Stomach (tissue), 9 donors: ENCODE data around the gene IP6K3. TPM values are rescaled to one million over a fixed set of nuclear protein-coding genes. Genes with fewer than 3 reads are reported as not detected.
A peak's percentile ranks its signal among the peaks of the same experiment; 100 is the strongest.

Experiments used
- DNase-seq, 2 donors: peaks; one replicate each; pipeline versions ENCODE4 v3.0.0 to v3.0.0-alpha.2; 2013 to 2019
- H3K27ac ChIP-seq, 5 donors: fragments of 200-600 bp in 4 of 5; sonication (generic) in 4 of 5; one replicate each; pipeline ENCODE4 v1.5.1; 2013 to 2019; ENCODE audit warnings: mild to moderate bottlenecking in 1 of 5, moderate library complexity in 1 of 5
- H3K27me3 ChIP-seq, 3 donors: fragments of 200-600 bp; sonication (generic); one replicate each; pipeline ENCODE4 v1.5.1; 2017 to 2019; ENCODE audit warnings: mixed run types in 1 of 3
- H3K36me3 ChIP-seq, 4 donors: fragments of 200-600 bp; sonication (generic); 1 replicate in 3 of 4; 2 replicates in 1 of 4; pipeline ENCODE4 v1.5.1; 2016 to 2019
- H3K4me1 ChIP-seq, 4 donors: fragments of 200-600 bp; sonication (generic); one replicate each; pipeline ENCODE4 v1.5.1; 2016 to 2019
- H3K4me3 ChIP-seq, 4 donors: fragments of 200-600 bp; sonication (generic) in 3 of 4; one replicate each; pipeline ENCODE4 v1.5.1; 2016 to 2019; ENCODE audit warnings: mild to moderate bottlenecking in 1 of 4
- H3K9me3 ChIP-seq, 4 donors: fragments of 200-600 bp; sonication (generic); one replicate each; pipeline ENCODE4 v1.5.1; 2016 to 2019
- CTCF ChIP-seq, 7 experiments: fragments of 450-650 bp in 4 of 7; fragments of 200-600 bp in 3 of 7; sonication (generic) in 3 of 7; IDR thresholded peaks; one replicate each; pipeline ENCODE4 v1.5.1; 2016 to 2019; ENCODE audit warnings: antibody characterized with exemption in 7 of 7, control low read depth in 2 of 7, mild to moderate bottlenecking in 1 of 7
- EP300 ChIP-seq: sonication (generic); formaldehyde crosslinking; IDR thresholded peaks from one replicate; pipeline ENCODE4 v1.6.1; 2017; ENCODE audit warnings: antibody characterized with exemption
- POLR2A ChIP-seq, 4 donors: fragments of 450-650 bp; IDR thresholded peaks; one replicate each; pipeline ENCODE4 v1.6.1; 2016; ENCODE audit warnings: antibody characterized with exemption in 4 of 4, control low read depth in 2 of 4, mild to moderate bottlenecking in 1 of 4, moderate library complexity in 1 of 4
- POLR2AphosphoS5 ChIP-seq, 3 donors: sonication (generic); formaldehyde crosslinking; IDR thresholded peaks; one replicate each; pipeline ENCODE4 v1.6.1; 2016; ENCODE audit warnings: antibody characterized with exemption in 3 of 3
- WGBS, 5 donors: extraction: QIAGEN DNeasy Blood & Tissue Kit in 3 of 5; methylation state at CpG; one replicate each; pipeline versions ENCODE4 v1.1.5 to v1.1.7; 2013 to 2018; 5-methylcytosine and 5-hydroxymethylcytosine counted together
- intact Hi-C: fragments of 100-400 bp; cut with DNase I; formaldehyde crosslinking; loops from one replicate; pipeline ENCODE4 v1.15.1; 2023; ENCODE audit warnings: low total_unique reads
- polyA plus RNA-seq, 3 donors: library from polyadenylated mRNA; stranded (reverse); fragments of 200-250 nt; gene quantifications; one replicate each; pipeline ENCODE4 v1.2.3, GENCODE V29; 2013
- total RNA-seq, 5 donors: library from RNA; depleted of rRNA; stranded (reverse); fragments of >200 nt; gene quantifications; one replicate each; pipeline versions ENCODE4 v1.1.0 to v1.2.3, GENCODE V29; 2014 to 2016
- donor health status: healthy with polysubstance abuse.
- donor health status: Bipolar disorder and iron deficiency.
- donor health status: healthy.

IP6K3 gene
- total and polyA plus RNA-seq, 8 donors: 0.58 to 73.5 (median 1.9) TPM; not detected in 2

GRCh38 chr6:33769248-33769821, 22.6 kb upstream of the IP6K3 start:
- intact Hi-C loops: no loop called here
- DNase-seq: no peak
- H3K4me1 ChIP-seq: peaks cover 23 to 50% (median 39%) of the 10 kb centered on the region in 4 donors
- no peak overlapping the region for H3K4me3 ChIP-seq
- no peaks in the 10 kb centered on the region for H3K9me3 ChIP-seq
- 74 to 79% (median 76%) methylated on average over 10 of the region's 10 CpGs for WGBS, 5 donors
- TF ChIP-seq POLR2A (IDR thresholded peaks at IDR 0.05) (no peak), CTCF (IDR thresholded peaks at IDR 0.05) (no peak), POLR2AphosphoS5 (IDR thresholded peaks at IDR 0.05) (no peak), EP300 (no peak)
- peak overlapping the region in 2 of 5 donors; percentile 37 to 90 for H3K27ac ChIP-seq
- H3K36me3 ChIP-seq: peaks cover 19 to 27% (median 24%) of the 10 kb centered on the region in 4 donors
- no peaks in the 10 kb centered on the region for H3K27me3 ChIP-seq

GRCh38 chr6:33768644-33769120, 22.0 kb upstream of the IP6K3 start:
- Histone ChIP-seq H3K27me3 (no peaks in the 10 kb centered on the region), H3K9me3 (no peaks in the 10 kb centered on the region), H3K36me3 (peaks cover 16 to 21% (median 17%) of the 10 kb centered on the region in 4 donors), H3K4me3 (no peak overlapping the region), H3K4me1 (peaks cover 23 to 50% (median 39%) of the 10 kb centered on the region in 4 donors), H3K27ac (peak overlapping the region in 4 of 5 donors; percentile 34 to 42 (median 36))
- 29 to 33% (median 32%) methylated on average over 7 of the region's 7 CpGs for WGBS, 5 donors
- intact Hi-C loops: no loop called here
- TF ChIP-seq POLR2A (IDR thresholded peaks at IDR 0.05) (no peak), CTCF (IDR thresholded peaks at IDR 0.05) (peak in 5 of 7 experiments; percentile 44 to 83 (median 82)), POLR2AphosphoS5 (IDR thresholded peaks at IDR 0.05) (peak in 1 of 3 donors; percentile 59)
- peak; percentile 90 to 91 for DNase-seq

- Histone ChIP-seq H3K4me3 (no peak overlapping the region), H3K36me3 (peaks cover 1 to 6% (median 3%) of the 10 kb centered on the region in 4 donors), H3K27me3 (no peaks in the 10 kb centered on the region), H3K4me1 (peaks cover 22 to 41% (median 36%) of the 10 kb centered on the region in 4 donors), H3K27ac (no peak overlapping the region), H3K9me3 (no peaks in the 10 kb centered on the region)
- no peak for DNase-seq
- WGBS, 5 donors: 69 to 80% (median 73%) methylated on average over 10 to 11 of the region's 11 CpGs
- no peak for TF ChIP-seq CTCF (IDR thresholded peaks at IDR 0.05)
- TF ChIP-seq POLR2A (IDR thresholded peaks at IDR 0.05): no peak
- TF ChIP-seq EP300: no peak
- no peak for TF ChIP-seq POLR2AphosphoS5 (IDR thresholded peaks at IDR 0.05)
- intact Hi-C loops: no loop called here
Observed at GRCh38 chr6:33766921-33767907, 20.5 kb upstream of the IP6K3 start.

- H3K27me3 ChIP-seq: no peaks in the 10 kb centered on the region
- H3K4me3 ChIP-seq: no peak overlapping the region
- H3K27ac ChIP-seq: no peak overlapping the region
- H3K9me3 ChIP-seq: no peaks in the 10 kb centered on the region
- TF ChIP-seq POLR2AphosphoS5 (IDR thresholded peaks at IDR 0.05): no peak
- TF ChIP-seq EP300: no peak
- 86 to 93% (median 91%) methylated on average over 9 of the region's 9 CpGs for WGBS, 5 donors
- no peaks in the 10 kb centered on the region for H3K36me3 ChIP-seq
- intact Hi-C loops: no loop called here
- DNase-seq: no peak
- peaks cover 7 to 33% (median 30%) of the 10 kb centered on the region in 4 donors for H3K4me1 ChIP-seq
Observed at GRCh38 chr6:33765368-33765767, 18.7 kb upstream of the IP6K3 start.
